Measurements from ENCODE around the gene DPH3. TPM values are rescaled to one million over a fixed set of nuclear protein-coding genes. Genes with fewer than 3 reads are reported as not detected.

Gene DPH3
- total RNA-seq, 4 donors from 2014 or later = 18.4 to 27.1 (median 19.6) TPM

DNA sequence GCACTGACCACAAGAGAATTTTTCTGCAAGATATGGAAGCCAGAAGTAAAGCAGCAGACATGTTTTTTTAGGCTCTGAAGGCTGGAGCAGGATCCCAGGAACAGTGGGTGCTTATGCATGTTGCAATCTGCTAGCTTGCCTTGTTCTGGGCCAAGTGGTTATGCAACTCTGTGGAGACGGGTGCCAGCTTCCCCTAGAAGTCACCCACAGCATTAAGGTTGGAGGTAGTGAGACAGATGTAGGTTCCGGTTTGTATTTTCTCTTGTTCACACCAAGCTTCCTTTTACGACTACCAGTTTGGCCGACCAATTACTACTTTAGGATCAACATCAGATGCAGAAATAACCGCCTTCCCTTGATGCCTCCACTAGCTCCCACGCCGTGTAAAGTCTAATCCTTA, 11.1 kb downstream of the DPH3 start:
- no peak for TF ChIP-seq POLR2A (IDR thresholded peaks at IDR 0.05)
- no peak for TF ChIP-seq CTCF (IDR thresholded peaks at IDR 0.05)
- intact Hi-C loops (cut with DNase I) = loop anchor here (5.0 kb wide), 1 partner anchor 436 kb away; no protein-coding TSS in a partner anchor
- no peaks in the 10 kb centered on the region for H3K36me3 ChIP-seq
- peak; percentile 39 to 64 for DNase-seq
- no peaks in the 10 kb centered on the region for H3K9me3 ChIP-seq
- no peak overlapping the region for H3K4me3 ChIP-seq (replicated peaks in 1 of 3)
- H3K27me3 ChIP-seq = no peaks in the 10 kb centered on the region
- no peak overlapping the region for H3K27ac ChIP-seq
- WGBS, 2 donors = 75 to 89% methylated on average over 7 of the region's 7 CpGs
- H3K4me1 ChIP-seq = no peaks in the 10 kb centered on the region

DNA sequence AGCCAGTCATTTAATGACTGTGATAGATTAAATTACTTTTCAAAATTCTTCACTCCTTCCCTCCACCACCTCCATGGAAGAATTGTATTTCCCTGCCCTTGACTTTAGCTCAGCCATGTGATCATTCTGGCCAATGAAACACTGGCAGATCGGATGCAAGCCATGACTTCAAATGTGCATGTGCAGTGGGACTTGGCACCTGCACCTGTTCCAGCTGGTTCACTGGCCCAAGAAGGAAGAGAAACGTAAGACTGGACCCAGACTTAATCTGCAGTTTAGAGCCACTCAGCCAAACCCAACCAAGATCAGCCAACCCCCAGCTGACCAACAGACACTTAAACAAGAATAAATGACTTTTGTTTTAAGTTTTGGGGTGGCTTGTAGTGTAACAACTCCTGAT, 11.8 kb downstream of the DPH3 start:
- no peak overlapping the region for H3K27ac ChIP-seq
- 72 to 81% methylated on average over 2 of the region's 2 CpGs for whole genome bisulfite sequencing, 2 donors

GRCh38 chr3:16252243-16252978, 12.3 kb downstream of the DPH3 start:
- intact Hi-C loops (cut with DNase I) = loop anchor here (5.0 kb wide), 1 partner anchor 435 kb away; no protein-coding TSS in a partner anchor
- no peak for DNase-seq
- TF ChIP-seq CTCF (IDR thresholded peaks at IDR 0.05) (no peak), POLR2A (IDR thresholded peaks at IDR 0.05) (no peak)
- Histone ChIP-seq H3K4me1 (no peaks in the 10 kb centered on the region), H3K27me3 (no peaks in the 10 kb centered on the region), H3K36me3 (no peaks in the 10 kb centered on the region), H3K9me3 (no peaks in the 10 kb centered on the region), H3K4me3 (replicated peaks in 1 of 3) (no peak overlapping the region), H3K27ac (no peak overlapping the region)
- WGBS, 2 donors = 75 to 78% methylated on average over 7 of the region's 7 CpGs

More for the DNA sequence above, 11.8 kb downstream of the DPH3 start:
- Histone ChIP-seq H3K9me3 (no peaks in the 10 kb centered on the region), H3K27me3 (no peaks in the 10 kb centered on the region), H3K36me3 (no peaks in the 10 kb centered on the region), H3K4me1 (no peaks in the 10 kb centered on the region), H3K4me3 (replicated peaks in 1 of 3) (no peak overlapping the region)
- no peak for TF ChIP-seq CTCF (IDR thresholded peaks at IDR 0.05)
- no peak for TF ChIP-seq POLR2A (IDR thresholded peaks at IDR 0.05)
- intact Hi-C loops (cut with DNase I) = loop anchor here (5.0 kb wide), 1 partner anchor 436 kb away; no protein-coding TSS in a partner anchor
- DNase-seq = no peak

DNA sequence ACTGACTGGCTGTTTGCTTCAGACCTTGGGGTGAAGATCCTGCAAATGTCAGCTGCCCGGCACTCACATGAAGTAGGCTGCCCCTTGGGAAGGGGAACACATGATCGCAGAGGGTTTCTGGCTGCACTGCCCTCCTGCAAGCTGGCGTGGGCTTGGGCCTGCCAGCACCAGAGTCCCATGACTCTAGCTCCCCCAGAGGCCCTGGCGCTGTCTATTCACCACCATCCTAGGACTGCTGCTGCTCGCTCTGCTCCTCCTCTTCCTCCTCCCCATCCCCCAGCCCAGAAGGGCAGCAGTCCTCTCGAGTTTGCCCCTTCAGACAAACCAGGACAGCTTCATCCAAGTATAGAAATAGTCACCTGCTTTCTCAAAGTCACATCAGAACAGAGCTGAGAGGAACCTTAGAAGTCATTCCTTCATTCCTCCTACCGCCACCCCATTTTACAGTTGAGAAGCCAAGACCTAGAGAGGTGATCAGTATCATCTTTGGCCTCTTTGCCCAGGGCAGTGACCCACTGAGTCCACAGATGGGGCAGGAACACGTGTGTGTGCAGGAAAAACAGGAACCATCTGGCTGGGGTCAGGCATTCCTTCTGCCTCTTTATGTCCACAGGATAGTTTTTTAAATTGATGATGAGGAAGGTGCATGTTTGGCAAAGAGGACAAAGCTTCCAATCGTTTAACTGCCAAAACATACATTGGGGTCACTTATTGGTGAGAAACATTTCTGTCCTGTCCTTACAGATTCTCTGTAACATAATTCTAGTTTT, 13.2 kb downstream of the DPH3 start:
- Histone ChIP-seq H3K4me3 (replicated peaks in 1 of 3) (no peak overlapping the region), H3K27ac (no peak overlapping the region), H3K36me3 (no peaks in the 10 kb centered on the region), H3K27me3 (no peaks in the 10 kb centered on the region), H3K9me3 (no peaks in the 10 kb centered on the region), H3K4me1 (no peaks in the 10 kb centered on the region)
- intact Hi-C loops (cut with DNase I) = loop anchor here (5.0 kb wide), 1 partner anchor 434 kb away; no protein-coding TSS in a partner anchor
- WGBS, 2 donors = 64 to 70% methylated on average over 9 of the region's 9 CpGs
- no peak for DNase-seq
- no peak for TF ChIP-seq POLR2A (IDR thresholded peaks at IDR 0.05)
- no peak for TF ChIP-seq CTCF (IDR thresholded peaks at IDR 0.05)

- no peaks in the 10 kb centered on the region for H3K9me3 ChIP-seq
- TF ChIP-seq POLR2A (IDR thresholded peaks at IDR 0.05) (no peak), CTCF (IDR thresholded peaks at IDR 0.05) (no peak)
- no peaks in the 10 kb centered on the region for H3K4me1 ChIP-seq
- DNase-seq = no peak
- no peaks in the 10 kb centered on the region for H3K36me3 ChIP-seq
- H3K4me3 ChIP-seq (replicated peaks in 1 of 3) = no peak overlapping the region
- H3K27me3 ChIP-seq = no peaks in the 10 kb centered on the region
- 72 to 80% methylated on average over 3 of the region's 3 CpGs for WGBS, 2 donors
- intact Hi-C loops (cut with DNase I) = loop anchor here (5.0 to 10.0 kb wide), 3 partner anchors 198 to 615 kb away; no protein-coding TSS in a partner anchor
- no peak overlapping the region for H3K27ac ChIP-seq
Observed at GRCh38 chr3:16249886-16250285, 14.9 kb downstream of the DPH3 start.
